ENCODE data around the gene LGI1.

The LGI1 gene

GRCh38 chr10:93757801-93758507, at the start of gene LGI1:
TSS of gene LGI1 (plus strand) at chr10:93757936. CDS start at chr10:93758145, 209 bp downstream.
- DNase-seq = no peak

DNA sequence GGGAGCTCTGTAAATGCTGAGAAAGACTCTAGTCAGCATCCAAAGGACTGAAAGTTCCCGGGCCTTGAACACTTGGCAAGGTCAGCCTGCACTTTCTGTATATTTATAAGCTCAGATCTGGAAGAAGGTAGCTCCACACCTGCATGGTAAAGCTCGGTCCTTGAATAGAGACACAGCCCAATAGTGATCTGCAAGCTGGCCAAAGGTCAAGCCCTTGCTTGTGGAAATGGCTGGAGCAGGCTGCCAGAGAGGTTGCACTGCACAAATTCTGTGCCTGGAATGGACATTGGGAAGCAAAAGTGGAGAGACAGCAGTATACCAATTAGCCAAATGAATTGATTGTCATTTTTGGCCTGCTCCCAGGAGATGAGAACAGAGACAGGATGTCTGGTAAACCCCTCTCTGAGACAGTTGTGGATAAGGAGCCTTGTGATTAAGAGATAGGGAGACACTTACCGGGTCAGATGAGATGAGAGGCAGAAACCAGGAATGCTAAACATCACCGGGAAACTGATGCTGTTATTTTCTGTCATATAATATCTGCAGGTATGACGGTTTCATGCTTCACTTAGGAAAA, 47.3 kb upstream of the LGI1 start:
- no peak for DNase-seq

DNA sequence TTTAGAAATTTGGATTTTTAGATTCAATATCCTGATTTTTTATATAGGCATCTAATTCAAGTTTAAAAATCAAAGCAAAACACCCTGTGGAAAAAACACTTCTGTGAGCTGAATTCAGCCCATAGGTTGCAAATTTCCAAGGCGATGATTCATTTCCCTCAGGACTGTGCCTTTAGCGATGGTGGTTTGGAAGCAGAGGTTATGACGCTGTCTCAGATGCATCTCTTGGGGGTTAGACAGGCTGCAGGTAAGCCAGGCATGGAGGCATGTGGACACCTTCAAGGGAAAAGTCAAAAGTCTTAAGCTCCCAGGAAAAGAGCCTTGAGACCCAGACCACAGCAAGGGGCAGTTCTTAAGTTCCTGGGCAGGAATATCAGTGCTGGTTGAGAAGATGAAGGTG, 45.8 kb upstream of the LGI1 start:
- no peak for DNase-seq

DNA sequence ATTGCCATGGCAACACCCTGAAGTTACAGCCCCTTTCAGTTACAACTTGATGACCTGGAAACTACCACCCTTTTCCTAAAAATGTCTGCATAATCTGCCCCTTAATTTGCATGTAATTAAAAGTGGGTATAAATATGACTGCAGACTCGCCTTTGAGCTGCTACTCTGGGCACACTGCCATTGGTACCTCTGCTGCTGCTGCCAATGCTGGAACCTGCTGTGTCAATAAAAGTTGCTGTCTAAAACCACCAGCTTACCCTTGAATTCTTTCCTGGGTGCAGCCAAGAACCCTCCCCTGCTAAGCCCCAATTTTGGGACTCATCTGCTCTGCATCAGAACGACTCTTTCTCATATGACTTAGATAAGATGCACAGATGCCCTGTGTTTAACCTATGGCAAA, 45.1 kb upstream of the LGI1 start:
- DNase-seq = no peak

DNA sequence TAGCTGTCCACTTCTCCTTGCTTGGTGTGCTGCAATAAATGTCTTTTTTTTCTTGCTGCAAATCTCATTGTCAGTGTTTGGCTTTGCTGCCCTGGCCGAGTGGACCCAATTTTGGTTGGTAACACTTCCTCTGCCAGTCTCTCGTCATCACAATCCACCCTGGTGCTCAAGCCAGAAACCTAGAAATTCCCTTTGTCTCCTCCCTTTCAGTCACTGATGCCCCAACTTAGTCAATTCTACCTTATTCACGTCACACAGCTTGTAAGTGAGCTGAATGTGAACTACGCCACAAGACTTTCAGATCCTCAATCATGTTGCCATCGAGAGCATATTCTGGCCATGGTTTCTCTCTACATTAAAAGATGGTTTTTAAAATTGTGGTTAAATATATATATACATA, 42.4 kb upstream of the LGI1 start:
- no peak for DNase-seq

GRCh38 chr10:93716766-93717165, 41.0 kb upstream of the LGI1 start:
- DNase-seq = no peak

DNA sequence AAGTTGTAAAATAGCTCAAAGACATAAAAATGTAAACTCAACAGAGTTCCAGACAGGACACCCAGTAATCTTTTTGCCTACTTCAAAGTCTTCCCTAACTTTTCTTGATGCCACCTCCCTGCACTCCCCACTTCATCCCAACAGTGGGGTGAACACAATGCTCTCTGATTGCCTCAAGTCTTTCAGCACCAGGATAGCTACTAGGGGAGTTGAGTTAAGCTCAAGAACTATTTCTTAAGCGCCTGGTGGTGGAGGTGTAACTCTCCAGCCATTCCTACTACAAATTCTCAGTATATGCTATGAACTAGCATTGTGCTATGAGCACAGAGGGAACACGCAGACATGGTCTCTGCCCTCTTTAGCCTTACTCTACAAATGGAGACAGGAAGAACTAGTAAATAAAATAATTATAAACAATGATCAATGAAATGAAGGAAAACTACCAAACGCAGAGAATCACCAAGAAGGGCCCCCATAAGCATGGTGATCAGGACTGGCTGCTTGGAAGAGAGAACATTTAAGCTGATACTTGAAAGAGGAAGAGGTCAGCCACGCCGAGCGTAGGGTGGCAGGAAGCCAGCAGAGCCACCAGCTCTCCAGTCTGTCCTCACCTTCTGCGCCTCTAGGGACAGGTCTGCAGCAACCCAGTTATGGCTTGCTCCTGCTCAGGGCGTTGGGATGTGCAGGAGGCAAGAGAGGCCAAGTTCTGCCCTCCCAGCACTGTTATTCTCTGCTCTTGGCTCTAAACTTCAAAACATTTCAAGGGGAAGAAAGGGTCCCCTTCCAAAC, 38.6 kb upstream of the LGI1 start:
- DNase-seq = no peak

DNA sequence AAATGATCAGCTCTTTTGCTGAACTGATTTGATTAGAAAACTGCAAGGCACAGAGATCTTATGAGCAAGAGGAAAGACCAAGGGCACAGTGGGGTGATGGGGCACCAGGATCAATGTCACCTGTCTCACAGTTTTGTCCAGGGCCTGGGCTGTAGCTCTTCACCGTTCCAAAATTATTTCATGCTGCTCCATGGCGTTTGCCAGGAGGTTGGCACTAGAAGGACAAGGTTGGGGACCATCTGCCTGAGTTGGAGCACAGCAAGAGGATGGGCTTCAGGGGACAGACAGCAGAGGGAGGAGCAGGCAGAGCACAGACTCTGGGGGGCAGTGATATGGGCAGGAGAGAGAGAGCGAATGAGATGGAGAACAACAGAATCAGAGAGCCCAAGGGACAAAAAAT, 37.8 kb upstream of the LGI1 start:
- DNase-seq = no peak

DNA sequence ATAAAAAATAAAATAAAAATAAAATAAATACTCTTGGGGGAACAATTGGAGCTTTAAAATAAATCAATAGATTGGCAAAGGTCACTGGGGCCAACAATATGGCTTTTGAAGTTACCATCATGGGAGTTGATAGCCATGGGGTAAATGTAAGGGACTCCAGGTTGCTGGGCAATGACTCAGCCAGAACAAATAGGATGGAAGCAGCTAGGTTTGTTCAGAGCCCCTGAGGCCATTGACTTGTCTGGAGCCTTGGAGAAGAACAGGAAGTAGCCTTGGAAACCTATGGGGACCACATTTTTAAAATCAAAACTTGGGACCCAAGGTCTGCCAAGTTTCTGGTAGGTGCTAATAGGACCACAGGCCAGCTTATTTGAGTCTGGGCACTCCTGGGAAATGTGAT, 35.2 kb upstream of the LGI1 start:
- no peak for DNase-seq

DNA sequence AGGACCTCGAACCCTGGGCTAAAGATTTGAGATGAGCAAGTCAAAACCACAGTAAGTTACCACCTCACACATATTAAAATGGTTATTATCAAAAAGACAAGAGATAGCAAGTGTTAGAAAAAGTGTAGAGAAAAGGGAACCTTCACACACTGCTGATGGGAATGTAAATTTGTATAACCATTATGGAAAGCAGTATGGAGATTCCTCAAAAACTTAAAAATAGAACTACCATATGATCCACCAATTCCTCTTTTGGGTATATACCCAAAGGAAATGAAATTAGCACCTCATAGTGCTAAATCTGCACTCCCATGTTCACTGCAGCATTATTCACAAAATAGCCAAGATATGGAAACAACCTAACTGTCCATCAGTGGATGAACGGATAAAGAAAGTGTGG, 34.6 kb upstream of the LGI1 start:
- DNase-seq = no peak

DNA sequence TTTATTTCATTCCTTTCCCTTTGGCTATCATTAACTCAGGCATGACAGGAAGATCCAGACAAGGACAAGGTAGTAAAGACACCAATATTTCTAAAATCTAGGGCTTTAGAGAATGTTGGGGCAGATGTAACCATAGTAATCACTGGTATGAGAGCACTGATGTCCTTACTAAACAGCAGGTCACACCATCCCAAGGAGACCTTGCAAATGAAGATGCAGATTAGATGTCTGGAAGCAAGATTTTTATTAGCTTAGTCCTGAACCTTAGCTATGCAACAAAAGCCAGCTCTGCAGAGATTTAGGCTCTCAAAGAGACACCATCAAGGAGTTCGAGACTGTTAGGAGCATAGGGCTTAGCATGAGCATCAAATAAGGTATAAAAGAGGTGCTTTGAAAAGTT, 31.7 kb upstream of the LGI1 start:
- DNase-seq = no peak

- no peak for DNase-seq
Observed at GRCh38 chr10:93741367-93741766, 16.4 kb upstream of the LGI1 start.

GRCh38 chr10:93742633-93743349, 14.9 kb upstream of the LGI1 start:
- DNase-seq = no peak

DNA sequence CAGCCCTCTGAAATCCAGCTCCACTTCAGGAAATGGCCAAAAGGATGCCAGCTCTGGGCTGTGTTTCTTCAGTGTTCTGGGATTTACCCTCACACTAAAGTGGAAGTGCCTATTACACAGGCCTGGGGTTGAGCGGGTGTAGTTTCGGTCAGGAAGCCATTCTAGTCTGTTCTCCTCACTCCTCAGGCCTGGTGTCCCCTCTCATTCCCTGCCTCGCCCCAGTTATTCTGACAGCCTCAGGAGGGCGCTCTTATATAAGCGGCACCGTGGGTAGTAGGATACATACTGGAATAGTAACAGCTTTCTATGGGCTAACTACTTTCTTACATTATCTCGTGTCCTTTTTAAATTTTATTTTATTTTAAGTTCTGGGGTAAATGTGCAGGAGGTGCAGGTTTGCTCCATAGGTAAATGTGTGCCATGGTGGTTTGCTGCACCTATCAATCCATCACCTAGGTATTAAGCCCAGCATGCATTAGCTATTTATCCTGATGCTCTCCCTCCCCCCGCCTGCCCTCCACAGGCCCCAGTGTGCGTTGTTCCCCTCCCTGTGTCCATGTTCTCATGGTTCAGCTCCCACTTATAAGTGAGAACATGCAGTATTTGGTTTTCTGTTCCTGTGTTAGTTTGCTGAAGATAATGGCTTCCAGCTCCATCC, 12.2 kb upstream of the LGI1 start:
- no peak for DNase-seq

DNA sequence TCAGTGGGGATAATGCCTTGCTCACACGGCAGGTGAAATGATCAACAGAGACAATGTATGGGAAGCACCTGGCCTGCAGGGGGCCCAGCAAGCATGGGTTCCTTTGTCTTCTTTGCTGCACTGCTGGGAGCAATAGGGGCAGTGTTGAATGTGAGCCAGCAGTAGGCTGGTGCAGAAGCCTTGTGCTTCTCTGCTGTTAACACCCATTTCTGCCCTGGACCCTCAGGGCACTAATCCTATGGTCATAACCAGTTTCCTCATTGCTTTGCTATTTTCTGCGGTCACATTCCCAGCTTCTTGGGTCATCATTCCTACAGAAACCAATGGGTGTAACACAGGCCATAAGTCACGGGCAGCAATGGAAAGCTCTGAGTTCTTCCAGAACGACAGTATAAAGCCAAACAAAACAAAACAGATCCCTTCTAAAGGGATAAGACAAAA, 10.9 kb upstream of the LGI1 start:
- DNase-seq = peak; percentile 17

GRCh38 chr10:93749218-93749799, 8.4 kb upstream of the LGI1 start:
- no peak for DNase-seq

GRCh38 chr10:93751124-93751523, 6.6 kb upstream of the LGI1 start:
- no peak for DNase-seq

DNA sequence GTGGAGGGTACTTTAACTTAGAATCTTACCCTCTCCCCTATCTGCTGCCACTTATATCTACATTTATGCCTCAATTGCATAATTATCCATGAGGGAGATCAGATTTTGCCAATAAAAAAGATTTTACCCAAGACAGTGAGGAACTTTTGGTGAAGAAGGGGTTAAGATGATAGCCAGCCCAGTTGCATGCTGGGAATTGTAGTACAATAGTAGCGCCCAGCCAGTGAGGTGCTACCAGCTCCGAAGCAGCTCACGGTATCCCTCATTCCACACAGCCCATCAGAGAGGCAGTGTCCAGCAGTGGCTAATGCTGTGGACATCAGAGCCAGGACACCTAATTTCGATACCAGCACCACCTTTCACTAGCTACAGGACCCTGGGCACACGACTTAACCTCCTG, 5.9 kb upstream of the LGI1 start:
- peak; percentile 15 for DNase-seq

- DNase-seq = no peak
Observed at GRCh38 chr10:93752761-93753160, 5.0 kb upstream of the LGI1 start.

DNA sequence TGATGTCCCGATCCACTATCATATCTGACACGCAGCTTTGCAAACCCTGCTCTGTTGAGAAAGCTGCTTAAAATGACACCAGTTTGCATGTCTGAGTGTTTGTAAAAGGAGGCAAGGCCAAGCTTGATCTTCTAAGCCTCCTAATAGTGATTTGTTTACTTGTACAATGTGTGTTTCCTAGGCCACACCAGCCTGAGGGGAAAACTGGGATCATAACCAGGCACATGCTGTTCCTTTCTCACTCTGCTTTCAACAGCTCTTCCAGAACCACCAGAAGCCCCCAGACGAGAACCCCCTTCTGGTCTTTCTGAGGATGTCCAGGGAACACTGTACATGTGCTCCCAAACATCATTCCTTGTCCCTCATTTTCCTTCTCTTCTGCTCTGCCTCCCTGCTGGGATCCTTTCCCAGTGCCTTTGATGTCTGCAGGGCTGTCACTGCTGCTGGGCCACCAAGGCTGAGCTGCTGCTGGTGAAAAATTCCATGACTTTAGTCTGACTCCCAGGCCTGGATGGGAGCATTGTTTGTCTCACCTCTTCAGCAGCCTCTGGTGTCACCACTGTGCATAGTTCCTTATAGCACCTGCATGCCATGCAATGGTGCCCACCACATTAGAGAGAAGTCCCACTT, 4.0 kb upstream of the LGI1 start:
- DNase-seq = no peak

DNA sequence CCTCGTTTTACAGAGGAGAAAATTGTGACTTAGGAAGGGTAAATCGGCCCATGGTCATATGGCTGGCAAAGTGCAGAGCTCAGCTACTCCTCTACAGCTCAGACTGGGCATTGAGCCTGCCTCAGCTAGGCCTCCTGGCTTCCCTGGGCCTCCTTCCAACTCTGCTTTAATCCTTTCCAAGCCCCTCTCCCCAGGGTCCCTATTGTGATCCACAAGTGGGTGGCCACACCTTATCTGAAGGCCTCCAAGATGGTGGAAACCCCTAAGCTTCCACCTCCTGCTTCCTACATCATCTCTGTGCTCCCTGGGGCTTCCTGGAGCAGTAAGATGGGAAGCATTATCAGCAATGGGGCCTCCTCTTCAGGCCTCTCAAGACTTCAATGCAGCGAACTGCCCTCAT, 3.0 kb upstream of the LGI1 start:
- DNase-seq = no peak

Measured in activated CD4-positive, alpha-beta T cell treated with anti-CD3 and anti-CD28 coated beads for 48 hours (primary cell).